Measurements from ENCODE around the gene IGFBPL1. TPM values are rescaled to one million over a fixed set of nuclear protein-coding genes. Genes with fewer than 3 reads are reported as not detected.

The IGFBPL1 gene
- polyA plus RNA-seq, 12 donors, result 0.60 to 2.0 (median 1.1) TPM; not detected in 2

- DNase-seq, result no peak
These were observed 66.7 kb downstream of the IGFBPL1 start for GRCh38 chr9:38357350-38358114.

DNA sequence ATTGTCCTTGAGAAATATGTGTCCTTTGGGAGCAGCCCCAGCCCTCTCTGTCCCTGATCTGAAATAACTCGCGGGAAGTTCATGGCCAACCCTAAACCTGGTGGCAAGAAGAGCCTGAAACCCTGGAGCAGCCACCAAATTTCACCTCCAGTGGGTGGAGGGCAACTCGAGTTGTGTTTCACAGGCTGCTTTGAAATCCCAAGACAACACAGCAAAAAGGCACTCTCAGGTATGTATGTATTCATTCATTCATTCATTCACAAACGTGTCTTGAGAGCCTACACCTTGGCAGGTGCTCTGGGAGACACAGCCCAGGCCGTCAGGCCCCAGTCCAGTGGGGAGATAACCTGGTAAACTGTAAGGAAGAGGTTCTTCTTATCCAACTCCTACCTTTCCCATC, 67.4 kb downstream of the IGFBPL1 start:
- DNase-seq, result no peak

Other genes starting within 250 kb of the IGFBPL1 start
- gene ALDH1B1, start 31.8 kb downstream of the IGFBPL1 start, polyA plus RNA-seq (ENCODE audit: insufficient read length in 12 of 12), result 10 to 100 TPM in 11 of 12 donors, not detected in 1; 11.0 to 31.4 (median 19.5) TPM
- 1 to 10 TPM in 1 of 12 donors, under 1 TPM in 4, not detected in 7; 0.07 to 1.2 (median 0.28) TPM for gene ANKRD18A, start 196.1 kb upstream of the IGFBPL1 start, polyA plus RNA-seq (ENCODE audit: insufficient read length in 12 of 12)